Measurements from ENCODE around the gene TNNT2.

TNNT2 gene

DNA sequence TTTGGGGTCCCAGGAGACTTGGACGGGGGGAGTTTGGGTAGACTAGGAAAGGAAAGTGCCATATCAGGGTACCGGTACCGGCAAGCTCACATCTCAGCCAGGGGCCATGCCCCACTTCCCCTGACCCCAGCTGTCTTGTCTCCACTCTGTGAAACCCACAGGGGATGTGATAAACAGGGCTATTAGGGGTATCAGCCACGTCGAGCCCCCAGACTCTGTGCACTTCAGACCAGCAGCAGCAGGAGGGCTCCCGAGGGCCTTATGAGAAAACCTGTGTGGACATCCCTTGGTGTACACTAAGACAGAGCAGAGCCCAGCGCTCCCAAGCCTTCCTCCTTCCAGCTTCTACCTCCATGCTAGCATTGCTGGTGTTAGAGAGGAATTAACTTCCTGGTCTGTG, 46.3 kb downstream of the TNNT2 start:
- no peak for DNase-seq

DNA sequence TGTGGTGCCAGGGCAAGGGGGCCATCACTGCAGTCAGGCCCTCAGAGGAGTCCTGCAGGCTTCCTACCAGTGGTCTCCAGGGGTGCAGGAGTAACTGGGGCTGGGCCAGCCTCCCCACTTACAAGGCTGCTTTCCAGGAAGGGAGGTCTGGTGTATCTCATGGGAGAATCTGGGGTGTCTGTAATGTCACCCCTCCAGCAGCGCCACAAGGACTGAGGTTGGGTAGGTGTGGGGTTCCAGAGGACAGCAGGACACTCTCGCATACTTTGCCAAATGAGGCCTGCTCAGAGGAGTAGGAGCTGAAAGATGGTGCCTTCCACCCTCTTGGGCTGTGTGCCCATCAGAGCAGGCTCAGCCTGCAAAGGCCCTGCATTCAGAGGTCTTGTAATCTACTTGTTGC, 46.9 kb downstream of the TNNT2 start:
- DNase-seq, result no peak

DNA sequence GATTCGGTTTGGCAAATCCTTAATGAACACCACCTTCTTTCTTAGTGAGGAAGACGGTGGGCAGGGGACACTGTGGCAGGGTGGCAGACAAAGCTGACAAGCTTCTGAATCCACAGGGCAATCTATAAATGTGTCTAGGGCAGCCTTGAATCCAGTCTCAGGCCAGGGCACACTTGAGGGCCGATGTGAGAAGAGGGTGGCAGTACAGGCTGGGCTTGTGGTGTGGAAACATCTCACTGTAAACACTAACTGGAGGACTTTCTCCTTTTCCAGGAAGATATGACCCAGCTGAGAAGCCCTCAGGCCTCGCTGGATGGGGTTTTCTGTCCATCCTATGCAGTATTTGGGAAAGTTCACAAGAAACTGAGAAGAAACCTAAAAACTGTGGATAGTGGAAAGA, 47.7 kb downstream of the TNNT2 start:
- DNase-seq, result no peak

DNA sequence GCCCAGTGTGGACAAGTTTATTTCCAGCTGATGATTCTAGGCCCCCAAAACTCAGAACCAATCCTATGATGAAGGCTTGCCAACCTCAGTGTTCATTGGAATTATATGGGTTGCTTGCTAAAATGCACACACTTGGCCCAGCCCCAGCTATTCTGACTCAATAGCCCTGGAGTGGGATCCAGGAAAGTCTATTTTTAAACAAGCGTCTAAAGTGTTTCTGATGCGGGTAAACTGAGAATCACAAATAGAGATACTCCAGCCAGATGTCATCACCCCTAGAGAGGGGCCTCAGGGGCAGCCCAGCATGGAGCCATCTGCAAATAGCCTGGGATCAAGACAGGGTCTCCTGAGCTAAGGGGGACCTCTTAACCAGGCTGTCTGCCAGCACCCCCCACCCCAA, 48.2 kb downstream of the TNNT2 start:
- DNase-seq, result no peak

DNA sequence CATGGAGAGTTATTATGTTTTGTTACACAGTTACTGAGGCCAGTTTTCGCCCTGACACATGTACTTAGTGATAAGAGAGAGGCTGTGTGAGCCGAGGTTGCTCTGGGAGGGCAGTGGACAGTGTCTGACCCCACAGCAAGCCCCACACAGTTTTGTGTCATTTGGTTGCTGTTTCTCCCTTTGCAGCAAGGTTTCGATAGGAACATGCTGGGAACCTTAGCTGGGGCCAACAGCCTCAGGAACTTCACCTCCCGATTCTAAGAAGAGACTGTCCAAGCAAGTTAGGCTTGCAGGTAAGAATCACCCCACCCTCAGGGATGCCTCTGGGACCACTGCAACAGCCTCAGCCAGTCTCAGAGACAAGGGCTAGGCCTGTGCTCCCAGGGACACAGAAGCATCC, 48.9 kb downstream of the TNNT2 start:
- no peak for DNase-seq

DNA sequence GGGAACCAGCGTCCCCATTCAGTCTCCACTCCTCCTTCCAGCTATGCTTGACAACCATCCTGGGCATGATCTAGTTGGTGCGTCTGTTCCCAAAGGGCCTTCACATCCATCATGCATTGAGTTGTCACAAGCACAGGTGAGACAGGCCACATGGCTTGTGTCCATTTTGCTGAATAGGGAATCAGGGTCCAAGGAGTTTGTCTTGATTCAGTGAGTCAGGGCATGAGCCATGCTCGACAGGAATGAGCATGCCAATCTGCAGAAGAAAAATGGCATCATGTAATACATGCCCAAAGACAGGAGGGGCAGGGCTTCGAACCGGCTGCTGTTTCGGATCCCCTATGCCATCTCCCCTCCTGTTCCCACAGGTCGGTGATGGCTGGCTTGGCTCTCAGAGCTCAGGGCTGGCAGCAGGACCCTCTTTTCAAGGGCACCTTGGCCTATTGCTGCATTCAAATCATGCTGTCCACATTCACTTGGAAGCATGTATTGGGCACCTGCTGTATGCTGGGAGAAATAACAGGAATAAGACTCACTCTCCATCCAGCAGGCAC, 49.7 kb downstream of the TNNT2 start:
- no peak for DNase-seq

DNA sequence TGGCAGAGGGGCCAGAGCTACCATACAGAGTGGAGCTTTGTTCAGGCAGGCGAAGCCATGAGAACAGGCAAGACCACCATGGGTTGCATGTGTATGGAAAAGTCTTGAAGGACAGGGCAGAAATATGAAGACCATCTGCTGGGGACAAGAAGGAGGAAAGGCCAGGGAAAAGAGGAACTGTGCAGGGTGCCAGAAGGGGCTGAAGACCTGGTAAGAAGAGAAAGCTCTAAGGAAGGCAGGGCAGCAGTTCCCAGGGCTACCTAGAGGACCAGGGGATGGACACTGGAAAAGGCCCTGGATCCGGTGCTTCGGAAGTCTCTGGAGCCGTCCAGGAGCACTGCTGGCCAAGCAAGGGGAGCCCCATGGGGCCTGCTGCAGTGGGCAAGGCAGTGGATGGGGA, 50.8 kb downstream of the TNNT2 start:
- no peak for DNase-seq

DNA sequence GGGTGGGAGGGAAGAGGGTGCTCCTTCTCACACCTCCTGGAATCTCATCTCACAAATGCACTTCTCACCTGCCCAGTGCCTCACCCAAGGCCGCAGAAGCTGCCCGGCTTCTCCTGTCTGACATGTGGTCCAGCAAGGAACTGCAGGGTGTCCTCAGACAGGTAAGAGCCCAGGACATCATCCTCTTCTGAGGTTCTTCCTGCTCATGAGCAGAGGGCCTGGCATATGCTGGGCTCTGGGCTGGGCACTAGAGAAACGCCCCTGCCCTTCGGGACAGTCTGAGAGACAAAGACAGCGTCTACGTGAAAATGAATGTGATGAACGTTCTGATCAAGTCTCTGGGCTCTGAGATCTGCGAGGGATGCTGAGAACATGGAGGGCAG, 51.8 kb downstream of the TNNT2 start:
- no peak for DNase-seq

DNA sequence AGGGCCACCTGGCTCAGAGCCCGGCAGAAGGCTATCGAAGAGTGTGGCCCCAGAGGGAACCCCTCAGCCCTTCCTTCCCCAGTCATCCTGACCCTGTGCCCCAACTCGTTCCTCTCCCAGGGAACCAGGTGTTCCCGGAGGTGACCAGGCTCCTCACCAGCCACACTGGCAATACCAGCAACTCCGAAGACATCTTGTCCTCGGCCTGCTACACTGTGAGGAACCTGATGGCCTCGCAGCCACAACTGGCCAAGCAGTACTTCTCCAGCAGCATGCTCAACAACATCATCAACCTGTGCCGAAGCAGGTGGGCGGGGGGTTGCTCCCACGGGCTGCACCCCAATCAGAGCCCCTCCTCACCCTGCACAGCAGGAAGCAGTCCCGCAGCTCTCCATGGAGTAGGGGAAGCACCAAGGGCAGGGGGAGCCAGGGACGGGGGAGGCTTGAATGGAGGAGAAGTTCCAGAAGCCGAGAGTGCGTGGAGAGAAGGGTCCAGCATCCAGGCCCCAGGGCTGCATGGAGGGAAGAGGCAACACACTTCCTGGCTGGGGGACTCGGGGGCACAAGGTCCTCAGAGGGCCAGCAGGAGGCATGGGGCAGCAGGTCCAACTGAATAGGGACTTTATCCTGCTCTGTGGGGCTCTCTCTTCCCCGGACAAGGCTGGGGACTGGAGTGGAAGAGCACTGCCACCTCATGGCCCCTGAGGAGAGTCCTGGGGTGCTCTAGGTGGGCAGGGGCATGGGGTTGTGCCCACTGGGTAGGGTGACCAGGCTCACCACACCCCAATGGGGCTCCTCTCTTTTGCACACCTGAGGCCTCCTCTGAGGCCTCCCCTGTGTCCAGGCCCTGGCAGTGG, 52.4 kb downstream of the TNNT2 start:
- no peak for DNase-seq

DNA sequence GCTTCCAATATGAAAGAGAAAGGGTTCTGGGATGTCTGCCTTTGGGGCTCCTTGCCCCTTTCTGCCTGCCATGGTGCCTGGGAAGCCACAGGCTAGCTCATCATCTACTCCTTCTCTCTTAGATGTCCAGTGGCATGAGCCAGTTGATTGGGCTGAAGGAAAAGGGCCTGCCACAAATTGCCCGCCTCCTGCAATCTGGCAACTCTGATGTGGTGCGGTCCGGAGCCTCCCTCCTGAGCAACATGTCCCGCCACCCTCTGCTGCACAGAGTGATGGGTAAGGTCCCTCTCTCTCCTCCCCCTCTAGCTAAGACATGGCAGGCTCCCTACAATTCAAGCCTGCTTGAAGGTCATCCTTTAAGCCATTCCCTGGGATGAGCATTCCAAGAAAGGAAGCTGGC, 53.2 kb downstream of the TNNT2 start:
- DNase-seq, result no peak

DNA sequence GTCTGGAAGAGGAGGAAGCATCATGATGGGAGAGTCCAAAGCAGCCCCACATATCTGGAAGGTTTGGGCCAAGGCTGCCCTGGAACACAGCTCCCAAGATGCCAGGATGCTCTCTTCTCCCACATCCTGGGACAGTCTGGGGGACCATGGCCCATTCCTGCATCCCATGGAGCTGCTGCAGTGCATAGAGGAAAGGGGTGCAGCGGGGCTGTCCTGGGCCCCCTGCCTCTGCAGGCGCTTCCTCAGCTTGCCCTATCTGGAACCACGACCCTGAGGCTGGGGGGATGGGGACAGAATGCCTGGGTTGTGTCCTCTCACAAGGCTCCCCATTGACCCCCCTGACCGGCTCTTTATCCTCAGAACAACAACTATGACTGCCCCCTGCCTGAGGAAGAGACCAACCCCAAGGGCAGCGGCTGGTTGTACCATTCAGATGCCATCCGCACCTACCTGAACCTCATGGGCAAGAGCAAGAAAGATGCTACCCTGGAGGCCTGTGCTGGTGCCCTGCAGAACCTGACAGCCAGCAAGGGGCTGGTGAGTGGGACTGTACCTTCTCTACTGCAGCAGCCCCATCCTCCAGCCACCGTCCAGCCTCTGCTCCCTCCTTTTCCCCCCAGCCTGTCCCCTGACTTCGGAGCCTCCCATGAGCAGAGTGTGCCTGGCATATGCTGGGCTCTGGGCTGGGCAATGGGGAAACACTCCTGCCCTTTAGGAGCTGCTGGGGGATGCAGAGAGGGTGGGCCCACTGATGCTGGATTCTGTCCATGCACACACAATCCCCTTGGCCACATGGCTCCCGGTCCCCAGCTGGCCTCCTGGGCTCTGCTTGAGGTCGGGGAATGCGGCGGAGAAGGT, 54.6 kb downstream of the TNNT2 start:
- DNase-seq, result no peak

DNA sequence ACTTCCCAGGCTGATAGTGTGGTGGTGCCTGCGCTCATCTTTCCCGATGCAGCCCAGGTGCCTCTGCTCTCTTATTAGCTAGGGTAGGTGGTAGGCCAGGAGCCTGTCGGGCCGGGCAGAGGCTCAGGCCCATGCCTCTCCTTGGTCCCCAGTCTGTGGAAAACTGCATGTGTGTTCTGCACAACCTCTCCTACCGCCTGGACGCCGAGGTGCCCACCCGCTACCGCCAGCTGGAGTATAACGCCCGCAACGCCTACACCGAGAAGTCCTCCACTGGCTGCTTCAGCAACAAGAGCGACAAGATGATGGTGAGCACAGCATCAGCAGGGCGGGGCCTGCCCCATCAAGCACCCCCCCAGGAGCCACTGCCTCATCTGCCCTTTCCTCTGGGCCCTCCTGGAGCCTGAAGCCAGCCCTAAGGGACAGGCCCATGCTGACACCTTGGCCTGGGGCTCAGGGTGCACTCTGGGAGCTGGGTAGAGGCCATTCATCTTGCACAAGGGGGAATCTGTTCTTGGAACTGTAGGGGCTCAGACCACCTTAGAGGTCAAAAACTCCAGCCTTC, 55.6 kb downstream of the TNNT2 start:
- DNase-seq, result no peak

DNA sequence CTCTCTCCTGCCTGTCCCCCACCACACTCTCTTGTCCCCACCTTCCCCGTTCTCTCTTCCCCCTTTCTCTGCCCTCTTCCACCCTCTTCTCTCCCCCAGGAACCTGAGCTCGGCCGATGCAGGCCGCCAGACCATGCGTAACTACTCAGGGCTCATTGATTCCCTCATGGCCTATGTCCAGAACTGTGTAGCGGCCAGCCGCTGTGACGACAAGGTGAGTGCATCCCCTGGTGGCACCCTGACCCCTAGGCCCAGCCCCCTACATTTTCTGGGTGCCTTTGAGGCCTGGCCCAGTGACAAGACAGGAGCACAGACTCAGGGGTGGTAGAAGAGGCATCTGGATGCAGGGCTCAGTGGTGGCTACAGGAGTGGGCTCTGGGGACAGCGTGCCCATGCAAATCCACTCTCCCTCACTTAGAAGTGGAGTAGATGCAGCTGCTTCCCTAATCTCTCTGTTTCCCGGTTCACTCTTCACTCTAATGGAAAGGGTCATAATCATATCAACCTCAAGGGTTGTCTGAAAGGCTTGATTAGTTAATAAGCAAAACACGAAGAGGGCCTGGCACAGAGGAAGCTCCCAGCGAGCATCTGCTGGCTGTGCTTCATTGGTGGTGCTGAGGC, 57.2 kb downstream of the TNNT2 start:
- no peak for DNase-seq

DNA sequence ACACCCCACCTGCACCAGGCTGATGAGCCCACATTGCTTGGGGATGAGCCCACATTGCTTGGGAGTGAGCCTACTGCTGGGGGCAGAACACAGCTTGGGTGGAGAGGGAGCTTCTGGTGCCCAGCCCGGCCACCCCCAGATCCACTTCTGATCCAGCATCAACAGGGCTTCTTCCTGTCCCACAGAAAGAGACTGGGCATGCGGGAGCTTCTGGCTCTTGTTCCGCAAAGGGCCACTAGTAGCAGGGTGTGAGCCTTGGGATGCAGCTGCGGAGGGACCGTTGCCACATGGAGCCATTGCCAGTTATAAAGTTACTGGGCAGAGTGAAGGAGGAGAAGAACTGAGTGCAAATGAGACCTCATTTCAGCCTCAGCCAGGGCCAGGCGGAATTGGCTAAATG, 57.8 kb downstream of the TNNT2 start:
- no peak for DNase-seq

DNA sequence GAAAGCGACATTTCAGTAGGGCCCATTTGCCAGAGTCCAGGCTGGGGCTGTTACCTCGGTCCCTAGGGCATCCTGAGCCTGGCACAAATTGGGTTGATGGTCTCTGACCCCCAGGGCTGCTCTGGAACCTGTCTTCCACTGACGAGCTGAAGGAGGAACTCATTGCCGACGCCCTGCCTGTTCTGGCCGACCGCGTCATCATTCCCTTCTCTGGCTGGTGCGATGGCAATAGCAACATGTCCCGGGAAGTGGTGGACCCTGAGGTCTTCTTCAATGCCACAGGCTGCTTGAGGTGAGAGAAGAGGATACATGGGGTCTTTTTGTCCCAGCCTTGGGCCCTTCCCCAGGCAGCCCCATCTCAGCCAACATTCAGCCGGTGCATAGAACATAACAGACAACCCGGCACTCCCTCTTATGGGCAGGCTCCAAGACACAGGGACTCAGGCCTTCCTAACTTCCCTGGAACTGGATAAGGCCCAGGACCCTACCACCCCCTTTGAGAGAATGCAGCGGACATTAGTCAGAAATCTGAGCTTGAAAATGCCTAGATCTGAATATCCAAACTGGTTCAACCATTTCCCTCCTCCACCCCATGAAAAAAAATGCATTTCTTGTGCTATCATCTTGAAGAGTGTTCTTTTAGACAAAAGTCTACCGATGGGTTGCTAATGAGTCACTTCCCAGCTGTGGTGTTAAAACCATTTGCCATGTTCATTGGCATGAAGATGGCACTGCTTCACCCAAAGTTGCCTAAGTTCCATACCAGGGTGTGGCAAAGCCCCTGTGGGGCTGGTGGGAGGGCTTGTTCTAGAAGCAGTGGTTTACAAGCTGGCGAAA, 58.8 kb downstream of the TNNT2 start:
- DNase-seq, result no peak

DNA sequence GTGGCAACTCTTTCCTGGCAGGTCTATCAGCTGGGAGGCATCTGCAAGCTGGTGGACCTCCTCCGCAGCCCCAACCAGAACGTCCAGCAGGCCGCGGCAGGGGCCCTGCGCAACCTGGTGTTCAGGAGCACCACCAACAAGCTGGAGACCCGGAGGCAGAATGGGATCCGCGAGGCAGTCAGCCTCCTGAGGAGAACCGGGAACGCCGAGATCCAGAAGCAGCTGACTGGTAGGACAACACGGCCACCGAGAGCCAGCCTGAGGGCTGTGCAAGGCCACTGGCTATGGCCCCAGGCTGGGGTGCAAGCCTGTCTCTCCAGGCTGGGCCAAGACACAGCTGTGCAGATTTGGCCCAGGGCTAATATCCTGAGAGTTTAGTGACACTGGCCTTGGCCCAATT, 59.9 kb downstream of the TNNT2 start:
- no peak for DNase-seq

DNA sequence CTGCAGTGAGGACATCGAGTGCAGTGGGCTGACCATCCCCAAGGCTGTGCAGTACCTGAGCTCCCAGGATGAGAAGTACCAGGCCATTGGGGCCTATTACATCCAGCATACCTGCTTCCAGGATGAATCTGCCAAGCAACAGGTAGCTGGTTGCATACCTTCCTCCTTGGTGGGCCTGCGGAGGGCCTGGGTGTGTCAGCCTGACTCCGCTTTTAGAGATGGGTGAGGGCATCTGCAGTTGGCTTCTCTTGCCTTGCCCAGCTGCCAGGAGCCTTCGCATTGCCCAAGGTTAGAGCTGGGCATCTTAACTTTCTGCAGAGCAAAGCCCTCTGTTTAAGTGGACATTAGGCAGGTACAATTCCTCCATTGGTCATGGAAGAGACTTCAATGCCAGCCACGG, 60.9 kb downstream of the TNNT2 start:
- no peak for DNase-seq

DNA sequence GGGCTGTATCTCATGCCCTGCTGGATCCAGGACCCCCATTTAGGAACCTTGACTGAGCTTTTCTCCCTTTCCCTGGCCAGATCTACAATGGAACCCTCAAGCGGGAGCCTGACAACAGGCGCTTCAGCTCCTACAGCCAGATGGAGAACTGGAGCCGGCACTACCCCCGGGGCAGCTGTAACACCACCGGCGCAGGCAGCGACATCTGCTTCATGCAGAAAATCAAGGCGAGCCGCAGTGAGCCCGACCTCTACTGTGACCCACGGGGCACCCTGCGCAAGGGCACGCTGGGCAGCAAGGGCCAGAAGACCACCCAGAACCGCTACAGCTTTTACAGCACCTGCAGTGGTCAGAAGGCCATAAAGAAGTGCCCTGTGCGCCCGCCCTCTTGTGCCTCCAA, 64.4 kb downstream of the TNNT2 start:
- no peak for DNase-seq

DNA sequence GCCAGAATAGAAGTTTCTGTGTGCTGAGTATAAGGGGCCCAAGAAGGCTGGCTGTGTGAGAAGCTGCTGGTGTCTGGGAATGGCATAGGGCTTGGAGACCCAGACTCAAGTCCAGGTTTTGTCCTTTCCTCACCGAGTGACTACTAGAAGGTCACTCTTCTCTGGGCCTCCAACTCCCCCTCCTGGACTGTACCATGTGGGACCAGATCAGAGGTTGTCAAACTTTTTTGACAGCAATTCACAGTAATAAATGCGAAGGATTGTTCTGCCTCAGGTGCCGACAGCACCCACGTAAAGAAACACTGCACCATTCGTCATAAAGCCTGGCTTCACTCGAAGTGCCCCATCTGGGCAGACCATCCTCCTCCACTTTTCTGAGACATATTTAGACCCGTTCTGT, 65.2 kb downstream of the TNNT2 start:
- DNase-seq, result no peak

DNA sequence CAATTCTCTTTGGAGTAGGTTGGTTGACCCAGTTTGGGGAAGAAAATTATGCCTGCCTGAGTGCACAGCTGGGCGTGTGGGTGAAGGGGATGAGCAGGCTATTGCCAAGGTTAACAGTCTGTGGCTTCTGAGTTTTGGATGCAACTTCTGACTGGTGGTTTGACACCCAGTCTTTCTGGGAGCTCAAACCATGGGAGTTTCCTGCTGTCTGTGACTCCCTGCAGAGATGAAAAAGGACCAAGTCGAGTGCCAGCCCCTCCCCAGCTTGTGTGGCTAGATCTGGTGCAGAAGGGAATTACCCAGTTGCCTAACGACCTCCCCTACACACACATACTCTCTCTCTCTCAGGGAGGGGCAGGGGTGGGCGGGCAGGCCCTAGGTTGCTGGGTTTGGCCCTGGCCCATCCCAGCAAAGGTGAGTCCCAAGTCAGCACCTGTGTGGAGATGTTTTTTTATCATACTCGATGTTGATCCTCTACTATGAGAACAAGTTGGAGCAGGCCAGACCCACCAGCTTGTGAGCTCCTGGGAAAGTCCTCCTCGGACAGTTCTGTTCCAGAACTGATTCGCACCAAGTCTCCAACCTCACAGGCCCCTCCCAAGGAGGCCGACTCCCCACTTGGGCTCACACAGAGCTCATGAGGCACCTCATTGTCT, 66.0 kb downstream of the TNNT2 start:
- DNase-seq, result no peak

DNA sequence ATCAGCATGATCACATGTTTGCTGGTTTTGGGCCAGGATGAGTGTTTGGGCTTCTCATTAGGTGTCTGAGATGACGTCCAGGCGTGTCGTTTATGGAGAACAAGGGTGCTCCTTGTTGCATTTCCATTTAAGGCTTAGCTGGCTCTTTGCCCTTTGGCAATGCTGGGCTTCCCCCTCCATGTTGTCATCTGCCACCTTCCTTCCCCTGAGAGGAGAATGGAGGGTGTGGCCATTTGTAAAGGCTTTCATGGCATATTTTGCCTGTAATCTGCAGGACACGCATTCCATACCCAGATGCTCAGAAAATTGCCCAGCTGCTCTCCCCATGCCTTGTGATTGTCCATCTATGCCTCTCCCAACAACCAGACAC, 66.5 kb downstream of the TNNT2 start:
- no peak for DNase-seq

Data from stimulated activated CD4-positive, alpha-beta T cell treated with anti-CD3 and anti-CD28 coated beads, Interleukin-15, amount 100 ng/mL, for 24 hours (primary cell).